HCEC 1CT (cell line): ENCODE data around the gene FLNB.
"Not testable (repeated sequence)": the region's sequence is repeated elsewhere in the genome, so short reads cannot be mapped to it uniquely, and the experiment has no call there.

Source experiments
- DNase-seq: peaks from one replicate; pipeline ENCODE4 v3.0.0-alpha.2; 2017

FLNB gene

GRCh38 chr3:58035524-58036255, 27.5 kb downstream of the FLNB start:
- no peak for DNase-seq

GRCh38 chr3:58036293-58037032, 28.2 kb downstream of the FLNB start:
- no peak for DNase-seq

- DNase-seq: no peak
These were observed 29.1 kb downstream of the FLNB start for GRCh38 chr3:58037141-58037910.

GRCh38 chr3:58038675-58039292, 30.6 kb downstream of the FLNB start:
- no peak for DNase-seq

GRCh38 chr3:58039601-58040000, 31.4 kb downstream of the FLNB start:
- DNase-seq: no peak

- no peak for DNase-seq
These were observed 33.1 kb downstream of the FLNB start for GRCh38 chr3:58041182-58041825.

GRCh38 chr3:58041826-58042324, 33.7 kb downstream of the FLNB start:
- peak; percentile 81 for DNase-seq

GRCh38 chr3:58042947-58043707, 34.9 kb downstream of the FLNB start:
- DNase-seq: no peak

- DNase-seq: no peak
These were observed 35.7 kb downstream of the FLNB start for GRCh38 chr3:58043933-58044332.

- no peak for DNase-seq
These were observed 36.7 kb downstream of the FLNB start for GRCh38 chr3:58044691-58045483.

- DNase-seq: peak; percentile 97
These were observed 39.6 kb downstream of the FLNB start for GRCh38 chr3:58047826-58048225.

- DNase-seq: peak; percentile 40
These were observed 40.1 kb downstream of the FLNB start for GRCh38 chr3:58048301-58048700.

- DNase-seq: peak; percentile 91
These were observed 41.0 kb downstream of the FLNB start for GRCh38 chr3:58049143-58049785.

GRCh38 chr3:58051196-58051595, 43.0 kb downstream of the FLNB start:
- peak; percentile 88 for DNase-seq

GRCh38 chr3:58051658-58052261, 43.5 kb downstream of the FLNB start:
- not testable (repeated sequence) for DNase-seq

- peak; percentile 93 for DNase-seq
These were observed 44.4 kb downstream of the FLNB start for GRCh38 chr3:58052373-58053273.

- no peak for DNase-seq
These were observed 46.4 kb downstream of the FLNB start for GRCh38 chr3:58054652-58055051.

- DNase-seq: no peak
These were observed 47.1 kb downstream of the FLNB start for GRCh38 chr3:58055314-58055713.

- DNase-seq: not testable (repeated sequence)
These were observed 47.7 kb downstream of the FLNB start for GRCh38 chr3:58055891-58056290.
